DMS114 treated with DMSO at 0.1 percent for 48 hours (cell line): Measurements from ENCODE around the gene CEP162.
"Not testable (repeated sequence)": the region's sequence is repeated elsewhere in the genome, so short reads cannot be mapped to it uniquely, and the experiment has no call there.

Experiments
- DNase-seq: peaks from one replicate; lab custom pipeline; 2025; ENCODE audit not compliant: unreplicated experiment; lab: John Stamatoyannopoulos, UW

Gene CEP162, protein sequence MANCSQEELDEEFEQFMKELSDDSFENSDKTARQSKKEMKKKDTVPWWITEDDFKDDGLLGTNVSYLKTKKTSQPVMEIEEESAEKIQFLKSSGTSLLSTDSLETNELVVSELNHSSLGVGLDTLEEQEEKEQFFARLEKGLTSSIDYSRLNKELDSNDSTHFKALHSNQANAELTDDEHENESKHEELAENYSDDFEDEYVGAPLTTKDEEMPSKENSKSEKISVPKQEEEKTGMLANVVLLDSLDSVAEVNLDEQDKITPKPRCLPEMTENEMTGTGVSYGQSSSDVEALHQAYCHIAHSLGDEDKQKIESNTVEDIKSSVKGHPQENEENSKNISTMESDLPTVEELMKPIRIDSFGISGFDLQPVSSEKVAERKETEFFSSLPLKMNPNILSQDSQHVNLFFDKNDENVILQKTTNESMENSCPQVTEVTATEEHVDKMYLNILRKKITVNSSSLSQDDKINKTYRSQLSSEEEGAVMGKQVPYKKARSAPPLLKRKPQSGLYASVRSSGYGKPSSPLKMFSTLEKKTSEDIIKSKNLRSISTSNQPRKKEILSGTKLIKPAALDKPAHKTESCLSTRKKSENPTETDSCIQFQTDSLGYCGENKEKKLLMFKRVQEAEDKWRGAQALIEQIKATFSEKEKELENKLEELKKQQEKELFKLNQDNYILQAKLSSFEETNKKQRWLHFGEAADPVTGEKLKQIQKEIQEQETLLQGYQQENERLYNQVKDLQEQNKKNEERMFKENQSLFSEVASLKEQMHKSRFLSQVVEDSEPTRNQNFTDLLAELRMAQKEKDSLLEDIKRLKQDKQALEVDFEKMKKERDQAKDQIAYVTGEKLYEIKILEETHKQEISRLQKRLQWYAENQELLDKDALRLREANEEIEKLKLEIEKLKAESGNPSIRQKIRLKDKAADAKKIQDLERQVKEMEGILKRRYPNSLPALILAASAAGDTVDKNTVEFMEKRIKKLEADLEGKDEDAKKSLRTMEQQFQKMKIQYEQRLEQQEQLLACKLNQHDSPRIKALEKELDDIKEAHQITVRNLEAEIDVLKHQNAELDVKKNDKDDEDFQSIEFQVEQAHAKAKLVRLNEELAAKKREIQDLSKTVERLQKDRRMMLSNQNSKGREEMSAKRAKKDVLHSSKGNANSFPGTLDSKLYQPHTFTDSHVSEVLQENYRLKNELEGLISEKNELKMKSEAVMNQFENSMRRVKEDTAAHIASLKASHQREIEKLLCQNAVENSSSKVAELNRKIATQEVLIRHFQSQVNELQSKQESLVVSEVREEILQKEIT (N-terminal part only)

DNA sequence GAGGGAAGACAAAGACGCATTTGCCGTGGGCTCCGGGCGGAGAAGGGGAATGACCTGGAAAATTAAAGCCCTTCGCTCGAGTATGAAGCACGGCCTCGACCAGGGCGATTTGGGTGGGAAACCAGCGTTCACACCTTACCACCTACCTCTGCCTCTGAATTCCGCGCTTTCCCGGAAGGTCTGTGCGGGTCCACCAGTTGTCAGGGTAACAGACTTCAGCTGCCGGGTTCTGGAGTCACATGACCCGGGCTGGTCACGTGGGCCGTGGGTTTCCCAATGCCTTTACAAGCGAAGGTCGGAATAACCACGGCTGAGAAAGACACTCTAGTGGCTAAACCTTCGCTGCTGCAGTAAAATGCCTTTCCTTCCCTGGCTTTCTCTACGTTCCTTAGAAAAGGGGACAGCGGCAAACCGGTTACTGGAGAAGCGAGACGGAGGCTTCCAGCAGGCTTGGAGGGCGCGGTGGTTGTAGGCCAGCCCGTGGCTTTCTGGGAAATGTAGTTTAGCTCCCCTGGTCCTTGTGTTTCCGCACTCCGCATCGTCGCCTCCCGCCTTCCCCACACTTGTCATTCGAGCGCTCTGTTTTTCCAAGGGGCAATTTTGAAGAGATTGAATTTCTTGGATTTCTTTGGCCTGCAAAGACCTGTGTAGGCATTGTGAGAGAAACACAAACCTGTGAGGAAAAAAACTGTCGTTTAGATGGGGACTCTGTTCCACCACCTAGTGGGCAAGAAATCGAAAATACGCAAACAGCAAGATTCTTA lies at the start of gene CEP162:
Gene CEP162 (minus strand): TSS at position 210 of the 764 bp plus-strand sequence. CDS start 1,250 bp downstream, outside the sequence.
- peak; percentile 78 for DNase-seq

- no peak for DNase-seq
These were observed 47.4 kb upstream of the CEP162 start for GRCh38 chr6:84274856-84275255.

- no peak for DNase-seq
These were observed 45.8 kb upstream of the CEP162 start for GRCh38 chr6:84273048-84273809.

DNA sequence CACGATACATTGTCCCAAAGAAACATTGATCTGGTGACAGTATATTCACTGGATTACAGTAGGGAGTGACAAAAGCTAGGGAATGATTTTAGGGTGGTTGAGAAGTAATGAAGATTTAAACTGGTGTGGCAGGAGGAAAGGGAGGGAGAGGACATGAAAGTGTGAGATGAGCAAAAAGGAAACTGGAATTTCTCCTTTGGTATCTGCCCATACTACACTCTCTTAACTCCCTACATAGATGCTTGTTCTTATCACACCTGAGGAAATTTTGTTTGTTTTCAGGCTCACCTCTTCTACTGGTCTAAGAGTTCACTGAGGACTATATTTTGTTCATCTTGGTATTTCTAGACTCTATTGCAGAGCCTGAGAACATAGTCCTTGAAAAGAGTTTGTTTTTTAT lies 44.9 kb upstream of the CEP162 start:
- no peak for DNase-seq

- DNase-seq, result no peak
These were observed 43.7 kb upstream of the CEP162 start for GRCh38 chr6:84271061-84271716.

- no peak for DNase-seq
These were observed 42.7 kb upstream of the CEP162 start for GRCh38 chr6:84269947-84270733.

DNA sequence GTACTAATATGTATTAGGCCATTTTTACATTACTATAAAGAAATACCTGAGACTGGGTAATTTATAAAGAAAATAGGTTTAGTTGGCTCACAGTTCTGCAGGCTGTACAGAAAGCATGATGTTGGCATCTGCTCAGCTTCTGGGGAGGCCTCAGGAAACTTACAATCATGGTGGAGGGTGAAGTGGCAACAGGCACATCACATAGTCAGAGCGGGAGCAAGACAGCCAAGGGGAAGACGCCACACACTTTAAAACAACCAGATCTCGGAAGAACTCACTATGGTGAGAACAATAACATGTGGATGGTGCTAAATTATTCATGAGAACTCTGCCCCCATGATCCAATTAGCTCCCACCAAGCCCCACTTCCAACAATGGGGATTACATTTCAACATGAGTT lies 41.3 kb upstream of the CEP162 start:
- DNase-seq, result no peak

GRCh38 chr6:84263557-84263956 lies 36.1 kb upstream of the CEP162 start:
- DNase-seq, result no peak

GRCh38 chr6:84260926-84261325 lies 33.5 kb upstream of the CEP162 start:
- no peak for DNase-seq

- no peak for DNase-seq
These were observed 32.8 kb upstream of the CEP162 start for GRCh38 chr6:84260196-84260595.

DNA sequence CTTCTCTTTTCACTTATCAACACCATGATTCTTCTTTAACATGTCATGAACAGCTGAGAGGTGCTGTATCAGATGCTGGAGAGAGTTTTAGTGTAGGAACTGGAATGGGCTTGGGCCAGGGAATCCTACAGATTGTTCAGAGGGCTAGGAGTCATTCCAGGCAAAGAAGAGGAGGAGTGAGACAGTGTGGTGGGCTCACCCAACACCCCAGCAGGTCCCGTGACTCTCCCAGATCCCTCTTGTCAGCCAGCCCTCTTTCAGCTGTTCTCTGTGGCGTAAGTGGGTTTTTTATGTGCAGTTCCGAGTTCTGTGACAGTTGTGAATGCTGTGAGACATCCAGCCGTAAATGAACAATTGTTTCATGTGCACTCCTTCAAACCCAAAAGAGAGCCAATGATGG lies 31.4 kb upstream of the CEP162 start:
- DNase-seq, result no peak

GRCh38 chr6:84258268-84258667 lies 30.8 kb upstream of the CEP162 start:
- DNase-seq, result no peak

DNA sequence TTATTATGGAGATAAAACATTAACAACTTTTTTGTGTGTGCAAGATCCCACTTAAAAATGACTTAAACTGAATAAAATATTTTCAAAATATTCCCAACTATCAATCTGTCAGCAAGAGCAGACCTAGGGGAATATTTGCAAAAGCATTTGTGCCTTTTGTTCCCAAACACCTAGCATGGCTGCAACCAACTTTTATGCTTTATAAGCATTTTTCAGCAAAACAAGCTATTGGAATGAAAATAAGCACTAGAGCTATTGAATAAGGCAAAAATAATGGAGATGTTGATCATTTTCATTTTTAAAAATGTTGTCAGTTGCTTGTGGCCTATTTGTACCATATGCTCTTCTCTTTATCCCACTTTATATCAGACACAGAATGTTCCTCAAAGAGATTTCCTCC lies 28.2 kb upstream of the CEP162 start:
- DNase-seq, result no peak

DNA sequence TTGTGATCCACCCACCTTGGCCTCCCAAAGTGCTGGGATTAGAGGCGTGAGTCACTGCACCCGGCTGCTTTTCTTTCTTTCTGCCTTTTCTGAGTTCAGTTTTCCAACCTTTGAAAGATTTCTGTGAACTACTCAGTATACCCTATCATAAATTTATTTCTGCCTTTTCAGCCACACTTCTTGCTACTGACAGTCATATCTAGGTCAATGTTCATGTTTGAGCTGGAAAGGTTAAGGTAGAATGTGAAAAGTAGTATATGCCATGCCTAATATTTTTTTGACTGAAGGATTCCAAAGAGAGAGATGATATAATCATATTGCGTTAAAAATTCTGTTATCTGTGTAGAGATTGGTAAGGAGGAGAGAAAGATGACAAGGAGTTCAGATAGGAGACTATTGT lies 25.9 kb upstream of the CEP162 start:
- DNase-seq, result no peak

- no peak for DNase-seq
These were observed 24.6 kb upstream of the CEP162 start for GRCh38 chr6:84251891-84252539.

DNA sequence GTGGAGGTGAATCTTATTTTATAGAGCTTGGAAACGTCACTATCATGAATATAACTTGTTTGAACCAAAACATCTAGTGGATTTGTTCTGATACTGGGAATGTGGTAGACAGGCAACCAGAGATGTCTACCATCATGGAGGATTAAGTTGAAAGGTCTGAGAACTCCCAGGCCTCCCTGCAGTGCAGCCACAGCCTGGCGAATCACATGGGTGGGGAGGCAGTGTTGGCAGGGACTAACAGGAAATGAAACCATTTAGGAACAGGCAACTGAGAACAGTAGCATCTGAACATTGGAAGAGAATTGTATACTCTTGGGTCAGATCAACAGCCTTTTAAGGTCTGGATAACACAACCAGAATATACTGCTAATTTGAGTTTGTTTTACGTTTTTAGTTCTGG lies 22.3 kb upstream of the CEP162 start:
- no peak for DNase-seq

DNA sequence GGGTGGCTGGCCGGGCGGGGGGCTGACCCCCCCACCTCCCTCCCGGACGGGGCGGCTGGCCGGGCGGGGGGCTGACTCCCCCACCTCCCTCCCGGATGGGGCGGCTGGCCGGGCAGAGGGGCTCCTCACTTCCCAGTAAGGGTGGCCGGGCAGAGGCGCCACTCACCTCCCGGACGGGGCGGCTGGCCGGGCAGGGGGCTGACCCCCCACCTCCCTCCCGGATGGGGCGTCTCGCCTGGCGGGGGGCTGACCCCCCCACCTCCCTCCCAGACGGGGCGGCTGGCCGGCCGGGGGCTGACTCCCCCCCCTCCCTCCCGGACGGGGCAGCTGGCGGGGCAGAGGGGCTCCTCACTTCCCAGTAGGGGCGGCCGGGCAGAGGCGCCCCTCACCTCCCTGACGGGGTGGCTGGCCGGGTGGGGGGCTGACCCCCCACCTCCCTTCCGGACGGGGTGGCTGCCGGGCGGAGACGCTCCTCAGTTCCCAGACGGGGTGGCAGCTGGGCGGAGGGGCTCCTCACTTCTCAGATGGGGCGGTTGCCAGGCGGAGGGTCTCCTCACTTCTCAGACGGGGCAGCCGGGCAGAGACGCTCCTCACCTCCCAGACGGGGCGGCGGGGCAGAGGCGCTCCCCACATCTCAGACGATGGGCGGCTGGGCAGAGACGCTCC lies 17.1 kb upstream of the CEP162 start:
- not testable (repeated sequence) for DNase-seq
